ENCODE results near the gene GTF3C5. TPM values are rescaled to one million over a fixed set of nuclear protein-coding genes. Genes with fewer than 3 reads are reported as not detected.

Gene GTF3C5
- total and polyA plus RNA-seq, 2 donors (not counting 1 experiment from before 2014, with no cell fraction given), result 32.2 to 32.4 TPM

DNA sequence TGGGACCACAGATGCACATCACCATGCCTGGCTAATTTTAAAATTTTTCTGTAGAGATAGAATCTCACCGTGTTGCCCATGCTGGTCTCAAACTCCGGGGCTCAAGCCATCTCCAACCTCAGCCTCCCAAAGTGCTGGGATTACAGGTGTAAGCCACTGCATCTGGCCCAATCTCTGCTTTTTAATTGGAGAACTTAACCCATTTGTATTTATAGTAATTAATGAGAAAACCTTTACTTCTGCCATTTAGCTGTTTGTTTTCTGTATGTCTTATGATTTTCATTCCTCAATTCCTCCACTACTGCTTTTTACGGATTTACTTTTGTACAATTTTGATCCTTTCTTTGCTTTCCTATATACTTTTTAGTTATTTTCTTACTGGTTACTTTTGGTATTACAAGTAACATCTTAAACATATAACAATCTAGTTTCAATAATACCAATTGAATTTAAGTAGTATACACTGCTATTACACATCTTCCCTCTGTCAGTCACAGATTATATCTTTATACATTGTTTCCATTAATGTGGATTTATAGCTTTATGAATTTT lies 64.1 kb downstream of the GTF3C5 start:
- H3K9me3 ChIP-seq (ENCODE audit: control insufficient read depth, insufficient read depth, low read depth, low read length), result no peaks in the 10 kb centered on the region
- H3K4me2 ChIP-seq (ENCODE audit: extremely low read depth, insufficient read depth, low read length), result no peak overlapping the region
- H3K27ac ChIP-seq (ENCODE audit: insufficient read depth, low read length), result no peak overlapping the region
- peaks cover 11% of the 10 kb centered on the region for H3K36me3 ChIP-seq (ENCODE audit: control insufficient read depth, insufficient read depth, low read length)
- H2AFZ ChIP-seq (ENCODE audit: low read length), result no peak overlapping the region
- H3K4me1 ChIP-seq (ENCODE audit: control insufficient read depth, extremely low read depth, insufficient read depth, low read length), result no peaks in the 10 kb centered on the region
- no peak overlapping the region for H3K4me3 ChIP-seq (replicated peaks in 1 of 4; ENCODE audit: control extremely low read depth in 1 of 4, insufficient read depth in 1 of 4, low read depth in 3 of 4, low read length in 4 of 4)
- no peak for DNase-seq (ENCODE audit: low read depth in 2 of 2)
- H4K20me1 ChIP-seq (ENCODE audit: control insufficient read depth, extremely low read depth, insufficient read depth, low read length), result no peaks in the 10 kb centered on the region
- no peaks in the 10 kb centered on the region for H3K27me3 ChIP-seq (ENCODE audit: control insufficient read depth, insufficient read depth, low read length)
- no peaks in the 10 kb centered on the region for H3K79me2 ChIP-seq (ENCODE audit: control insufficient read depth, insufficient read depth, low read length)
- no peak overlapping the region for H3K9ac ChIP-seq (ENCODE audit: insufficient read depth, low read length)
- no peak for TF ChIP-seq EZH2 (IDR thresholded peaks at IDR 0.05; ENCODE audit: low read length, missing control alignments)
- TF ChIP-seq, protein P1, sequence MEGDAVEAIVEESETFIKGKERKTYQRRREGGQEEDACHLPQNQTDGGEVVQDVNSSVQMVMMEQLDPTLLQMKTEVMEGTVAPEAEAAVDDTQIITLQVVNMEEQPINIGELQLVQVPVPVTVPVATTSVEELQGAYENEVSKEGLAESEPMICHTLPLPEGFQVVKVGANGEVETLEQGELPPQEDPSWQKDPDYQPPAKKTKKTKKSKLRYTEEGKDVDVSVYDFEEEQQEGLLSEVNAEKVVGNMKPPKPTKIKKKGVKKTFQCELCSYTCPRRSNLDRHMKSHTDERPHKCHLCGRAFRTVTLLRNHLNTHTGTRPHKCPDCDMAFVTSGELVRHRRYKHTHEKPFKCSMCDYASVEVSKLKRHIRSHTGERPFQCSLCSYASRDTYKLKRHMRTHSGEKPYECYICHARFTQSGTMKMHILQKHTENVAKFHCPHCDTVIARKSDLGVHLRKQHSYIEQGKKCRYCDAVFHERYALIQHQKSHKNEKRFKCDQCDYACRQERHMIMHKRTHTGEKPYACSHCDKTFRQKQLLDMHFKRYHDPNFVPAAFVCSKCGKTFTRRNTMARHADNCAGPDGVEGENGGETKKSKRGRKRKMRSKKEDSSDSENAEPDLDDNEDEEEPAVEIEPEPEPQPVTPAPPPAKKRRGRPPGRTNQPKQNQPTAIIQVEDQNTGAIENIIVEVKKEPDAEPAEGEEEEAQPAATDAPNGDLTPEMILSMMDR (conservative IDR thresholded peaks at IDR 0.05 in 1 of 2, IDR thresholded peaks at IDR 0.05 in 1 of 2; ENCODE audit: low read depth in 1 of 2, low read length in 2 of 2), result no peak

DNA sequence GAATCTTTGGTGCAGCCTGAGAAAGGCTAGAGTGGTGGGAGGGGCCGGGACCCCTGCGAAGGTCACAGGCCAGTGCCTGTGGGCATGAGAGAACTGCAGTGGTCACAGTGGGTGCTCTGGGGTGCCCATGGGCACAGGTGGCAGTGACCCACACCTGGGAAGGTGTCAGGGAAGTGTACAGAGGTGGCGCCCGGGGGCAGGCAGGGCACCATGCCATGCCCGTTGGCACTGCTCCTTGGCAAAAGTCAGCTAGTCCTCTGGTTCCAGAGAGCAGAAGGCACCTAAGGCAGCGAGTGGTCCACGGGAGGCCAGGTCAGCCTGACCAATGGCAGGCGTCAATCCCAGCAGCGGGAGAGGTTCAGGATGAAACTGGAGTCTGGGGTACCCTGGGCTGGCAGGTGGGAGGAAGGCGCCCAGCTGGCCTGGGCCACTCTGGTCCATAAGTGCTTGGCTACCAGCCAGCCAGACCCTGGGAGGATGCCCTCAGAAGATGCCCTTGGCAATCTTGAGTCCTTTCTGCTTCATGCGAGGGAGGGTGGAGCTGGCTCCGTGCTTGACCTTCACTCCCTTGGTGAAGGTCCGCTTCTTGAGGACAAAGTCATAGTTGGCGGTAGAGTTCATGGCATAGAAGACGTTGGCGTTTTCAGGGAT lies 67.4 kb downstream of the GTF3C5 start:
- no peak overlapping the region for H3K4me2 ChIP-seq (ENCODE audit: extremely low read depth, insufficient read depth, low read length)
- H3K9me3 ChIP-seq (ENCODE audit: control insufficient read depth, insufficient read depth, low read depth, low read length), result no peaks in the 10 kb centered on the region
- no peaks in the 10 kb centered on the region for H3K27me3 ChIP-seq (ENCODE audit: control insufficient read depth, insufficient read depth, low read length)
- H3K36me3 ChIP-seq (ENCODE audit: control insufficient read depth, insufficient read depth, low read length), result peaks cover 27% of the 10 kb centered on the region
- no peaks in the 10 kb centered on the region for H3K4me1 ChIP-seq (ENCODE audit: control insufficient read depth, extremely low read depth, insufficient read depth, low read length)
- H3K4me3 ChIP-seq (replicated peaks in 1 of 4; ENCODE audit: control extremely low read depth in 1 of 4, insufficient read depth in 1 of 4, low read depth in 3 of 4, low read length in 4 of 4), result no peak overlapping the region
- TF ChIP-seq EZH2 (IDR thresholded peaks at IDR 0.05; ENCODE audit: low read length, missing control alignments), result no peak
- TF ChIP-seq, protein P1 (conservative IDR thresholded peaks at IDR 0.05 in 1 of 2, IDR thresholded peaks at IDR 0.05 in 1 of 2; ENCODE audit: low read depth in 1 of 2, low read length in 2 of 2), result no peak
- no peaks in the 10 kb centered on the region for H4K20me1 ChIP-seq (ENCODE audit: control insufficient read depth, extremely low read depth, insufficient read depth, low read length)
- no peak for DNase-seq (ENCODE audit: low read depth in 2 of 2)
- H3K27ac ChIP-seq (ENCODE audit: insufficient read depth, low read length), result no peak overlapping the region
- H2AFZ ChIP-seq (ENCODE audit: low read length), result no peak overlapping the region
- H3K79me2 ChIP-seq (ENCODE audit: control insufficient read depth, insufficient read depth, low read length), result no peaks in the 10 kb centered on the region
- no peak overlapping the region for H3K9ac ChIP-seq (ENCODE audit: insufficient read depth, low read length)

DNA sequence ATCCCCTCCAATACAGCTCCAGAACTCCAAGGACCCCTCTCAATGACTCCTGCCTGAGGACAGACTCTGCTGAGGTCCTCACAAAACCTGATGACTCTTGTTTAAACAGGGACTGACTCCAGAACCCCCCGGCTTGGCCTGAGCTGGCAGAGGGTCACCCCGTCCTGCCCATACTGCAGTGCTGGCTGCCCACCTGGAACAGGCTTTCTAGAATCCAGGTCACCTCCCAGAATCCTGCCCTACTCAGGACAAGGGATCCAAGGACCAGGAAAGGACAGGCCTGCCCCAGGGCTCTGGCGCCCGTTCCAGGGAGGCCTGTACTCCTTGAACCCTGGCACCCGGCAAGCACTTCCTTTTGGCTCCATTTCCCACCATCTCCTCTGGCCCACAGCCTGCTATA lies 68.1 kb downstream of the GTF3C5 start:
- no peaks in the 10 kb centered on the region for H3K79me2 ChIP-seq (ENCODE audit: control insufficient read depth, insufficient read depth, low read length)
- H3K27me3 ChIP-seq (ENCODE audit: control insufficient read depth, insufficient read depth, low read length), result no peaks in the 10 kb centered on the region
- DNase-seq (ENCODE audit: low read depth in 2 of 2), result no peak
- no peak overlapping the region for H3K27ac ChIP-seq (ENCODE audit: insufficient read depth, low read length)
- peaks cover 33% of the 10 kb centered on the region for H3K36me3 ChIP-seq (ENCODE audit: control insufficient read depth, insufficient read depth, low read length)
- H3K9me3 ChIP-seq (ENCODE audit: control insufficient read depth, insufficient read depth, low read depth, low read length), result no peaks in the 10 kb centered on the region
- TF ChIP-seq, protein P1 (conservative IDR thresholded peaks at IDR 0.05 in 1 of 2, IDR thresholded peaks at IDR 0.05 in 1 of 2; ENCODE audit: low read depth in 1 of 2, low read length in 2 of 2), result no peak
- no peak for TF ChIP-seq EZH2 (IDR thresholded peaks at IDR 0.05; ENCODE audit: low read length, missing control alignments)
- H3K4me1 ChIP-seq (ENCODE audit: control insufficient read depth, extremely low read depth, insufficient read depth, low read length), result no peaks in the 10 kb centered on the region
- H3K4me3 ChIP-seq (replicated peaks in 1 of 4; ENCODE audit: control extremely low read depth in 1 of 4, insufficient read depth in 1 of 4, low read depth in 3 of 4, low read length in 4 of 4), result no peak overlapping the region
- no peak overlapping the region for H3K9ac ChIP-seq (ENCODE audit: insufficient read depth, low read length)
- no peaks in the 10 kb centered on the region for H4K20me1 ChIP-seq (ENCODE audit: control insufficient read depth, extremely low read depth, insufficient read depth, low read length)
- H2AFZ ChIP-seq (ENCODE audit: low read length), result no peak overlapping the region
- no peak overlapping the region for H3K4me2 ChIP-seq (ENCODE audit: extremely low read depth, insufficient read depth, low read length)
